OCI-LY7 (cell line): ENCODE measurements around the gene STXBP5.

Experiments
- EZH2phosphoT487 ChIP-seq: fragments of 200-600 bp; sonication (generic); IDR thresholded peaks from 2 replicates; pipeline ENCODE4 v1.6.1; 2018; ENCODE audit warnings: low read depth, borderline replicate concordance, mild to moderate bottlenecking, mixed run types, antibody characterized with exemption, low read length, moderate library complexity, mixed read lengths
- TF ChIP-seq, protein P1 (sequence below): fragments of 200-600 bp; sonication (generic); conservative IDR thresholded peaks from 2 replicates; pipeline ENCODE4 v1.5.1; 2014; ENCODE audit warnings: mild to moderate bottlenecking, antibody characterized with exemption, low read length, moderate library complexity, mixed read lengths

DNA sequence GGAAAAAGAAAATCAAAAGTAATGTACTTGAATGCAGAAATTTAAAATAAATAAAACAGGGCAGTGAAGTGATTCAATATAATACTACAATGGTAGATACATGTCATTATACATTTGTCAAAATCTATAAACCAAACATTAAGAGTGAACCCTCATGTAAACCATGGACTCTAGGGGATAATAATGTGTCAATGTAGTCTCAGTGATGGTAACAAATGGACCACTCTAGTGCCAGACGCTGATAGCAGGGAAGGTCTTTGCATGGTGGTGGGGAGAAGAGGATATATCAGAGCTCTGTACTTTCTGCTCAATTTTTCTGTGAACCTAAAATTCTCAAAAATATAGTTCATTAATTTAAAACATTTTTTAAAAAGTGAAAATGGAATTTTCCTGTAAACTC lies 19.8 kb upstream of the STXBP5 start:
- TF ChIP-seq, protein P1, sequence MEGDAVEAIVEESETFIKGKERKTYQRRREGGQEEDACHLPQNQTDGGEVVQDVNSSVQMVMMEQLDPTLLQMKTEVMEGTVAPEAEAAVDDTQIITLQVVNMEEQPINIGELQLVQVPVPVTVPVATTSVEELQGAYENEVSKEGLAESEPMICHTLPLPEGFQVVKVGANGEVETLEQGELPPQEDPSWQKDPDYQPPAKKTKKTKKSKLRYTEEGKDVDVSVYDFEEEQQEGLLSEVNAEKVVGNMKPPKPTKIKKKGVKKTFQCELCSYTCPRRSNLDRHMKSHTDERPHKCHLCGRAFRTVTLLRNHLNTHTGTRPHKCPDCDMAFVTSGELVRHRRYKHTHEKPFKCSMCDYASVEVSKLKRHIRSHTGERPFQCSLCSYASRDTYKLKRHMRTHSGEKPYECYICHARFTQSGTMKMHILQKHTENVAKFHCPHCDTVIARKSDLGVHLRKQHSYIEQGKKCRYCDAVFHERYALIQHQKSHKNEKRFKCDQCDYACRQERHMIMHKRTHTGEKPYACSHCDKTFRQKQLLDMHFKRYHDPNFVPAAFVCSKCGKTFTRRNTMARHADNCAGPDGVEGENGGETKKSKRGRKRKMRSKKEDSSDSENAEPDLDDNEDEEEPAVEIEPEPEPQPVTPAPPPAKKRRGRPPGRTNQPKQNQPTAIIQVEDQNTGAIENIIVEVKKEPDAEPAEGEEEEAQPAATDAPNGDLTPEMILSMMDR: no peak
- TF ChIP-seq EZH2phosphoT487: no peak
